ENCODE measurements around the gene DCAF6.

- no peak for TF ChIP-seq POLR2AphosphoS5 (IDR thresholded peaks at IDR 0.05; ENCODE audit: low read depth, low read length)
- no peak for TF ChIP-seq POLR2A (IDR thresholded peaks at IDR 0.05; ENCODE audit: low read depth, low read length)
Measured at GRCh38 chr1:167905671-167906070, 30.8 kb upstream of the DCAF6 start.
